ENCODE data around the gene CTSC. TPM values are rescaled to one million over a fixed set of nuclear protein-coding genes. Genes with fewer than 3 reads are reported as not detected.

Gene CTSC
- total RNA-seq, 1 experiment from 2014 or later: 359 TPM

- Histone ChIP-seq H2BK5ac (ENCODE audit: insufficient read length, low read length) (no peak overlapping the region), H3K23ac (ENCODE audit: insufficient read length, low read depth, low read length) (no peak overlapping the region), H3K27me3 (ENCODE audit: insufficient read depth, low read length) (no peaks in the 10 kb centered on the region), H3K4me2 (ENCODE audit: insufficient read depth, insufficient read length, low read length) (no peak overlapping the region), H2BK120ac (ENCODE audit: low read depth, low read length, poor library complexity, severe bottlenecking) (no peak overlapping the region), H3K14ac (ENCODE audit: insufficient read depth, low read length) (no peak overlapping the region), H3K56ac (ENCODE audit: insufficient read length, low read depth, low read length) (no peak overlapping the region), H2BK12ac (ENCODE audit: insufficient read length, low read depth, low read length) (no peak overlapping the region), H3K18ac (ENCODE audit: insufficient read length, low read depth, low read length) (no peak overlapping the region), H4K8ac (replicated peaks; ENCODE audit: insufficient read length, low read depth, low read length) (no peak overlapping the region), H3K4ac (ENCODE audit: low read depth, low read length) (no peak overlapping the region), H3K27ac (ENCODE audit: insufficient read length, low read depth, low read length) (no peak overlapping the region), H2AFZ (ENCODE audit: low read length) (no peak overlapping the region), H3K79me1 (ENCODE audit: insufficient read depth, low read depth, low read length, poor library complexity, severe bottlenecking) (no peaks in the 10 kb centered on the region), H3K4me1 (ENCODE audit: insufficient read depth, low read length) (no peaks in the 10 kb centered on the region; the same call in 1 of the 2 replicates), H2BK20ac (ENCODE audit: low read depth, low read length, poor library complexity, severe bottlenecking) (no peak overlapping the region), H4K20me1 (ENCODE audit: control insufficient read depth, insufficient read depth, insufficient read length) (no peaks in the 10 kb centered on the region), H3T11ph (ENCODE audit: low read length) (no peak overlapping the region), H4K5ac (ENCODE audit: insufficient read length, low read depth, low read length) (no peak overlapping the region), H2BK15ac (ENCODE audit: low read depth, low read length) (no peak overlapping the region), H4K91ac (ENCODE audit: insufficient read length, low read depth, low read length) (no peak overlapping the region), H3K9ac (ENCODE audit: extremely low read depth, insufficient read length, low read length) (no peak overlapping the region), H2AK5ac (ENCODE audit: insufficient read length, low read length) (no peak overlapping the region), H3K79me2 (ENCODE audit: insufficient read depth, low read length) (no peaks in the 10 kb centered on the region), H3K23me2 (ENCODE audit: insufficient read length, low read depth, low read length, poor library complexity, severe bottlenecking) (no peaks in the 10 kb centered on the region), H3K9me3 (ENCODE audit: control insufficient read depth, low read depth, low read length) (no peaks in the 10 kb centered on the region)
- DNase-seq: no peak
- H3K4me3 Mint-ChIP-seq: no peak overlapping the region
- no CpG with 5 or more reads among the region's 3 CpGs for WGBS (ENCODE audit: extremely low coverage, insufficient read length, low lambda C conversion rate)
- H3K4me1 Mint-ChIP-seq: no peaks in the 10 kb centered on the region
- H3K27me3 Mint-ChIP-seq (ENCODE audit: low read depth): no peaks in the 10 kb centered on the region
- peaks cover 2 to 11% (median 6%) of the 10 kb centered on the region in 3 experiments for H3K36me3 Mint-ChIP-seq (ENCODE audit: insufficient read depth in 1 of 3, low read depth in 3 of 3)
- H3K9me3 Mint-ChIP-seq: peaks cover 5 to 6% of the 10 kb centered on the region in 2 experiments; a peak in 3 of 5 replicates
- no peak overlapping the region for H3K27ac Mint-ChIP-seq
- TF ChIP-seq CTCF (conservative IDR thresholded peaks at IDR 0.05): no peak
Observed at GRCh38 chr11:88250566-88251242, 86.8 kb downstream of the CTSC start.
